HG03520 (cell line): Measurements from ENCODE around the gene PNPLA7.
"Not testable (repeated sequence)": the region's sequence is repeated elsewhere in the genome, so short reads cannot be mapped to it uniquely, and the experiment has no call there.

ENCODE experiments used
- ATAC-seq: cut with Tn5 transposase; IDR thresholded peaks from one replicate; pipeline ENCODE4 v1.9.1; 2021; ENCODE audit warnings: mild to moderate bottlenecking, moderate library complexity; ENCODE audit not compliant: unreplicated experiment

The PNPLA7 gene

GRCh38 chr9:137543237-137543963, 6.8 kb downstream of the PNPLA7 start:
- ATAC-seq: no peak

GRCh38 chr9:137542486-137542885, 7.7 kb downstream of the PNPLA7 start:
- no peak for ATAC-seq

DNA sequence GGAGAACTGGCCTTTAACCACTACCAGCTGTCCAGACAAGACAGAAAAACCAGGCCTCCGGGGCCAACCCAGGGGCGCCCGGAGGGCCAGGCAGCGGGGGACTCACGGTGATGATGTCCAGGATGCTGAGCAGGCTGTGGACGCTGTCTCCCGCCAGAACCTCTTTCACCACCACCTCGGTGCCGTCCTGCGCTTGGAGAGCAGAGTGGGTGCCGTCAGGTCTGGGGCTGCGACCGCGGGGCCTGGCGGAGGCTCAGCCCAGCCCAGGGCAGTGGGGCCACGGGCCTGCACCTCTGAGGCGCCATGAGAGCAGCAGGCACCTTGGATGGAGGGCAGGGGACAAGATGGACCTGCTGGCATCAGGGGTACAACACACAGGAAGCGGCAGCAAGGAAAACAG, 9.7 kb downstream of the PNPLA7 start:
- ATAC-seq: no peak

DNA sequence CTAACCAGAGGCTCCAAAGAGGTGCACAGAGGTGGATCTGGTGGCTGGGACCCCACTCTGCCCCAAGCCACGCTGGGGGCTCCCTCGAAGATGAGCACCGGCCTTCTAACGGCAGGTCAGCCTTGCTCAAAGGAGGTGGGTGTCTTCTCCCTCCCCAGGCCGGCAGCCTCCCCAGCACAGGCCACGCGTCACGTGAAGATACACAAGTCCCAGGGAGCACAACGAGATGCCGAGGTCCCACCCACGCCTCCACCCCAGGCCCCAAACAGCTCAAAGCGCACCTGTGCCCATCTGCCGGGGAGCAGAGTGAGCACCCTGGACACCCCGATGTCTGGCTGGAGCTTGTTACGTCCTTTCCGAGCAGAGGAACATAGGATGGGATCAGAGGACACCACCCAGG, 12.1 kb downstream of the PNPLA7 start:
- no peak for ATAC-seq

DNA sequence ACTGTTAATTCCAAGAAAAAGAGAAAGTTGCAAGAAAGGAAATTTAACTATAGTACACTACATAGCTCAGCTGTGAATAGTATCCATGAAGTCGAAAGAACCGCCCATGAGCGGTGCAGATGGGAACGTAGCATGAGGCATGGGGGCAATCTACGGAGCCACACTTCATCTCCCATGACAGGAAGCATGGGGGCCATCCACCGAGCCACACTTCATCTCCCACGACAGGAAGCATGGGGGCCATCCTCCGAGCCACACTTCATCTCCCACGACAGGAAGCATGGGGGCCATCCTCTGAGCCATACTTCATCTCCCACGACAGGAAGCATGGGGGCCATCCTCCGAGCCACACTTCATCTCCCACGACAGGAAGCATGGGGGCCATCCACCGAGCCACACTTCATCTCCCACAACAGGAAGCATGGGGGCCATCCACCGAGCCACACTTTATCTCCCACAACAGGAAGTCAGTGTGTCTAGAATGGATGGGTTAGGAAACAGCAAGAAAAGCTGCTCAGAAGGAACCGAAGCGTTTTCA, 13.5 kb downstream of the PNPLA7 start:
- not testable (repeated sequence) for ATAC-seq

GRCh38 chr9:137535120-137535428, 15.1 kb downstream of the PNPLA7 start:
- ATAC-seq: no peak

GRCh38 chr9:137534256-137535119, 15.7 kb downstream of the PNPLA7 start:
- no peak for ATAC-seq

GRCh38 chr9:137532891-137533468, 17.2 kb downstream of the PNPLA7 start:
- not testable (repeated sequence) for ATAC-seq

GRCh38 chr9:137531099-137531765, 19.0 kb downstream of the PNPLA7 start:
- ATAC-seq: no peak

- ATAC-seq: no peak
Observed at GRCh38 chr9:137530331-137530730, 19.9 kb downstream of the PNPLA7 start.

DNA sequence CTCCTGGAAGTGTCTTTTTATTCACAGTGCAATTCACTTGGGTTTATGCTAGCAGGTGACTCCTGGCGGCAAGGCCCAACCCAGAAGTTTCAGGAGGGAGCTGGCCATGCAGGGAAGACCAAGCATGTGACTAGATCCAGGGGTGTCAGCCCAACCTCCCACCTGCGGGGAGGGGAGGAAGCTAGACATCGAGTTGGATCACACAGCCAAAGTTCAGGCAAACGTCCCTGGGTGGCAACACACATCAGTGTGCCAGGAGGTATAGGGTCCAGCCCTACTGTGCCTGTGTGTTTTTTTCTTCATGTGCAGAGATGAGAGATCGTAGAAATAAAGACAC, 25.3 kb downstream of the PNPLA7 start:
- no peak for ATAC-seq

DNA sequence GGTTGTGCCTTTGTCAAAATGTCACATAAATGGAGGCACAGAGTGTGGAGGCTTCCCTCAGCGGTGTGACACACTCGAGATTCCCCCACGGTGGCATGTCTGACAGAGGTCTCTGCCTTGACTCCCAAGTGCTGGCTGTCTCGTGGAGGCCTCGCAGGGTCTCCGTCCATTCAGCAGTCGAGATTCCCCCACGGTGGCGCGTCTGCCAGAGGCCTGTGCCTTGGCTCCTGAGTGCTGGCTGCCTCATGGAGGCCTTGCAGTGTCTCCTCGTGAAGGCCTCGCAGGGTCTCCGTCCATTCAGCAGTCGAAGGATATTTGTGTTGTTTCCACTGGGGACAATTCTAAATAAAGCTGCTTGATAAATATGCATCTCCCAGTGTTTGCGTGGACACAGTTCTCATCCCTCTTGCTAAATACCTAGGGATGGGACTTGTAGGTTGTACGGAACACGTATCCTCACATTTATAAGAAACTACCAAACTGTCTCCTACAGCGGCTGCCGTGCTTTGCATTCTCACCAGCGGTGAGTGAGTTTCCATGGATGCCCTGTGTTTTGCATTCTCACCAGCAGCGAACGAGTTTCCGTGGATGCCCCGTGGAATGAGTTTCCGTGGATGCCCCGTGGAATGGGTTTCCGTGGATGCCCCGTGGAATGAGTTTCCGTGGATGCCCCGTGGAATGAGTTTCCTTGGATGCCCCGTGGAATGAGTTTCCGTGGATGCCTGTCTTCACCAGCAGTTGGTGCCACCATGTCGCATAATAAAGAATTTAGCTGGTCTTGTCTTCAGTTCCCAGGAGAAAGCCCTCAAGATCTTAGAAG, 25.8 kb downstream of the PNPLA7 start:
- no peak for ATAC-seq

GRCh38 chr9:137522746-137523455, 27.3 kb downstream of the PNPLA7 start:
- ATAC-seq: no peak

- no peak for ATAC-seq
Observed at GRCh38 chr9:137521405-137521985, 28.7 kb downstream of the PNPLA7 start.

- ATAC-seq: no peak
Observed at GRCh38 chr9:137520614-137521404, 29.4 kb downstream of the PNPLA7 start.

- no peak for ATAC-seq
Observed at GRCh38 chr9:137519553-137519952, 30.6 kb downstream of the PNPLA7 start.

DNA sequence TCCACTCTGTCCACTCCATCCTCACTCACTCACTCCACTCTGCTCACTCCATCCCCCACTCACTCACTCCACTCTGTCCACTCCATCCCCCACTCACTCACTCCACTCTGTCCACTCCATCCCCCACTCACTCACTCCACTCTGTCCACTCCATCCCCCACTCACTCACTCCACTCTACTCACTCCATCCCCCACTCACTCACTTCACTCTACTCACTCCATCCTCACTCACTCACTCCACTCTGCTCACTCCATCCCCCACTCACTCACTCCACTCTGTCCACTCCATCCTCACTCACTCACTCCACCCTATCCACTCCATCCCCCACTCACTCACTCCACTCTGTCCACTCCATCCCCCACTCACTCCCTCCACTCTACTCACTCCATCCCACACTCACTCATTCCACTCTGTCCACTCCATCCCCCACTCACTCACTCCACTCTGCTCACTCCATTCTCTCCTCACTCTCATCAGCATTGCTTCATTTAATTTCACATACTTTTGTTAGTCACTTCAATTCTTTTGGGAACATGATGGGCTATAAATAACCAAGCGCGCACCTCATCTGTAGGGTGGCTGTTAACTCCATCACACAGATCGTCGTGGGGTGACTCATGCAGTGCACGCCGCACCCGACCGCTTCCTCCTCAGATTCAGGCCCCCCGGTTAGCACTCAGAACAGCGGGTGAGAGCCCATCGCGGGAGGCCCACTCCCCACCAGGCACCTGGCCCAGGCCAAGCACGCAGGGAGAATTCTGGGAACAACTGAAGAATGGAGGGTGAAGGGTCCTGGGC, 31.3 kb downstream of the PNPLA7 start:
- not testable (repeated sequence) for ATAC-seq
